NCI-H1694 treated with DMSO at 0.1 percent for 48 hours (cell line): ENCODE measurements around the gene SPIN4.
"Not testable (repeated sequence)": the region's sequence is repeated elsewhere in the genome, so short reads cannot be mapped to it uniquely, and the experiment has no call there.

ENCODE experiments used
- DNase-seq: peaks from one replicate; lab custom pipeline; 2025; lab: John Stamatoyannopoulos, UW

Gene SPIN4

DNA sequence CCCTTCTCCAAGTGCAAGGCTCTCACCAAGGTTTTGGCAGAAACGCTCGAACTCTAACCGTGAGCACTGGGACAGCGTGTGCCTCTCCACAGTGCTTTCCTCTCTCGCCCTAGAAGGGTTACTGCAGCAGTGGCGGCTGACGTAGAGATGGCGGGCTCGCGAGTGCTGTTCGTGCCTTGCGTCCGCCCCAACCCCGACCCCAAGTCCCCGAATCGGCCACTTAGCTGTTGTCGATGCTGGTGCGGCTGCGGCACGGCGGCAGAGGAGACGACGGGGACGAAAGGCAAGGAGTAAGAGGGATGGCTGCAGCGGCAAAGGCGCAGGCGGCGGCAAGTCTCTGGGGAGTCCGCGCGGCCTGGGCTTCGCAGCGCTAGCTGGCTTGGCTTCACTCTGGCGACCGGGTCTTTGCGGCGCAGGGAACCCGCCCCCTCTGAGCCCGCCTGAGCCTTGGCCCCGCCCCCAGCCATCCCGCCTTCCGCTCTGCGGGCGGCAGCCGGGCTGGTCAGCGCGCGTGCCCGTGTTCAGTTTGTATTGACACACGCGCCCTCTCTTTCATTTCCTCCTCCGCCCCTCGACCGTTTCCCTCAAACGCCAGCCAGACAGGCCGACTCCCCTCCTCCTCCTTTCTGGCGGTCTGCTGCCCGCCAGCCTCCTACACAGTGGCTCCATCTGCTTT, at the start of gene SPIN4:
TSS of gene SPIN4 (minus strand) at position 392 of the 676 bp plus-strand sequence. CDS start 513 bp downstream, outside the sequence.
- DNase-seq = peak; percentile 77

DNA sequence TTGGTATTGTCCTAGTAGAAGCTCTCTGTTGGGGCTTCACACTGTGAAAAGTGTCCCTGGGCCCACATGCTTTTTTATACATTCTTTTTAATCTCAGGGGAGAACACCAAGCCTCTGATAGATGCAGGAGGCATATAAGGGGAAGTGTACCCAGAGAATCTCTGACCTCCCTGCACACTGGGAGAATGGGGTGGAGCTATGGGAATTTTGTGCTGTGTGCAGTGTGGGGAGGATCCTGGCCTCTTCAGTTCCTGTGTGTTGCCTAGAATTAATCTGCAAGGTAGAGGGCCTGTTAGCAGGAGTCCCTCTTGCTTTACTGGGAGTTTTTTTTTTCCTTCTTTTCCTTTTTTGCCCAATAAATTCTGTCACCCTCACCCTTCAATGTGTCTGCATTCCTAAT, 49.2 kb upstream of the SPIN4 start:
- DNase-seq = no peak

DNA sequence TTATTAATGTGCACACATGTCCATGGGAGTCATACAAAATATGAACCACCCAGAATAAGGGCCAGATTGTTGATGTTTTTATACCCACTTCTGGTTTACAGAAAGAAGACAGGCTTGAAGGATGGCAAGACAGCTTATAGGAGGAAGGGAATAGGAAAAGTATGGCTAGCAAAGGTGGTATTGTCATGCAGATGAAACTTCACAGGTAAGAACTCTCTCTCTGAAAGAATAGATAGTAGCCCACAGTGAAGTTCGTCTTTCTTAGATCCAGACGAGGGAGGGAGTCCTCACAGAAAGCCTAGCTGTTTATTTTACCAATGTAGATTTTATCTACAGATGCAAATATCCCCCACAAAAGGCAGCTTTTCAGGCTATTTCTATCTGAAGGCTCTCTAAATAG, 43.7 kb upstream of the SPIN4 start:
- DNase-seq = no peak

DNA sequence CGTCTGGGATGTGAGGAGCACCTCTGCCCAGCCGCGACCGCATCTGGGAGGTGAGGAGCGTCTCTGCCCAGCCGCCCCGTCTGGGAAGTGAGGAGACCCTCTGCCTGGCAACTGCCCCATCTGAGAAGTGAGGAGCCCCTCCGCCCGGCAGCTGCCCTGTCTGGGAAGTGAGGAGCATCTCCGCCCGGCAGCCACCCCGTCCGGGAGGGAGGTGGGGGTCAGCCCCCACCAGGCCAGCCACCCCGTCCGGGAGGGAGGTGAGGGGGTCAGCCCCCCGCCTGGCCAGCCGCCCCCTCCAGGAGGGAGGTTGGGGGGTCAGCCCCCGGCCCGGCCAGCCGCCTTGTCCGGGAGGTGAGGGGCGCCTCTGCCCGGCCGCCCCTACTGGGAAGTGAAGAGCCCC, 42.0 kb upstream of the SPIN4 start:
- not testable (repeated sequence) for DNase-seq

DNA sequence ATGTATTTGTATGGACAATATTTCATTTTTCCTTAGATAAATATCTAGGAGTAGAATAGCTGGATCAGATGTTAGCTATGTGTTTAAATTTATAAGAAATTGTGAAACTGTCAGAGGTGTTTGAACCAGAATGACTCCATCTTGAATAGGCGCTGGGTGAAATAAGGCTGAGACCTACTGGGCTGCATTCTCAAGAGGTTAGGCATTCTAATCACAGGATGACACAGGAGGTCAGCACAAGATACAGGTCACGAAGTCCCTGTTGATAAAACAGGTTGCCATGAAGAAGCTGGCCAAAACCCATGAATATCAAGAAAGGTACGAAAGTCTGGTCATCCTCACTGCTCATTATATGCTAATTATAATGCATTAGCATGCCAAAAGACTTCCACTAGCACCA, 36.3 kb upstream of the SPIN4 start:
- no peak for DNase-seq

DNA sequence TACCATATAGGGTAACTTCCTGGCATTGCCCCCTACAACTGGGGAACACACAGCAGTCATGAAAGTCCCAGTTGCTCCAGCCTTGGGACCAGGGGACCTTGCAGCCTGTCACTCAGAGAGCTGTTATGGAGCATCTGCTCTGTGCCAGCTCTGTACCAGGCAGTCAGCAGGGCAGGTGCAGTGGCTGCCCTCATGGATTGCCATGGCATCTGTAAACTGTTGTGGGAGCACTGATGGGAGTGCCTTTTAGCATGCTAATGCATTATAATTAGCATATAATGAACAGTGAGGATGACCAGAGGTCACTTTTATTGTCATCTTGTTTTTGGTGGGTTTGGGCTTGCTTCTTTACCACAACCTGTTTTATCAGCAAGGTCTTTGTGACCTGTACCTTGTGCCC, 33.1 kb upstream of the SPIN4 start:
- DNase-seq = not testable (repeated sequence)

DNA sequence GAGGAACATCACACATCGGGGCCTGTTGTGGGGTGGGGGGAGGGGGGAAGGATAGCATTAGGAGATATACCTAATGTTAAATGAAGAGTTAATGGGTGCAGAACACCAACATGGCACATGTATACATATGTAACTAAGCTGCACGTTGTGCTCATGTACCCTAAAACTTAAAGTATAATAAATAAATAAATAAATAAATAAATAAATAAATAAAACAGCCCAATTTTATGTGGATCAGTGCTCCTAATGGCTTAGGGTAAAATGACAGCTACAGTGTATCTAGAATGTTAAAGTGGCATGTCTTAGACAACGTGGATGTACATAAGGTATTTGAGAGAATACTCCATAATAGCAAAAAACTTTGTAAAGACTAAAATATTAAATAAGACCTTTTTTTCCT, 21.9 kb upstream of the SPIN4 start:
- DNase-seq = not testable (repeated sequence)

DNA sequence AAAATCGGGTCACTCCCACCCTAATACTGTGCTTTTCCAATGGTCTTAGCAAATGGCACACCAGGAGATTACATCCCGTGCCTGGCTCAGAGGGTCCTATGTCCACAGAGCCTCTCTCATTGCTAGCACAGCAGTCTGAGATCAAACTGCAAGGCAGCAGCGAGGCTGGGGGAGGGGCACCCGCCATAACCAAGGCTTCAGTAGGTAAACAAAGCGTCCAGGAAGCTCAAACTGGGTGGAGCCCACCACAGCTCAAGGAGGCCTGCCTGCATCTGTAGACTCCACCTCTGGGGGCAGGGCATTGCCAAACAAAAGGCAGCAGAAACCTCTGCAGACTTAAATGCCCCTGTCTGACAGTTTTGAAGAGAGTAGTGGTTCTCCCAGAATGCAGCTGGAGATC, 16.6 kb upstream of the SPIN4 start:
- not testable (repeated sequence) for DNase-seq

DNA sequence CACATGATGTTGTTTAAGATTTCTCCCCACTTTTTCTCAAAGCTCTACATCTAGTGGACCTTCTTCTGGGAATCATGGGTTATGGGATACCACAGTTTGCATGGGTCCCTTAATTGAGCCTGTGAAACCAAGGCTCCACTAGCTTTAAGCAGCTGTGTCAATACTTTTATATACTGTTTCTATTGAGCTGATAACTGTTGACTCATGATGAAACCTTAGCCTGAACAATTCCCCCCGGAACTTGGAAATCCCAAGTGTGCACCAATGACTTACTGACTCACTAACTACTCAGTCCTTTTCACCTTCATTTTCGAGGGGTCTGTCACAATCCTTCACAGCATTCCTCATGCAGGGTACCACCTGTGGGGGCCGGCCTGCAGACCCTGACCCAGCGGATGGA, 12.7 kb upstream of the SPIN4 start:
- no peak for DNase-seq

DNA sequence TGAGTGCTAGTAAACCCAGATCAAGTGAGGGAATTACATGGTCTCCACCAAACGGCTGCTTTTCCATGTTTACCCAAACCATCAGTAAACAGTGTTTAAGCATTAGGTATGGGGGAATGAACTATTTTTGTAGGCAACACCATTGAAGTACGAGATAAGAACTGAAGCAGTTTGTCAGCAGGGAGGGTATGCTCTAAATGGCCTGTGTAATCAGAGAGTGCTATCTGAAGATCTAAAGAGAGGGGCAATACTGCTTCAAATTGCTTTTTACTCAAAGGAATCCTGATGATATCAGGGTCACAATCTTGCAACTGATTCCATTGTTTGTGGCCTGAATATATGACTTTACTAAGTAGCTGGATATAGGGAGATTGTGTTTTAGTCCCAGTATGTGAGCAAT, 10.4 kb upstream of the SPIN4 start:
- DNase-seq = no peak

DNA sequence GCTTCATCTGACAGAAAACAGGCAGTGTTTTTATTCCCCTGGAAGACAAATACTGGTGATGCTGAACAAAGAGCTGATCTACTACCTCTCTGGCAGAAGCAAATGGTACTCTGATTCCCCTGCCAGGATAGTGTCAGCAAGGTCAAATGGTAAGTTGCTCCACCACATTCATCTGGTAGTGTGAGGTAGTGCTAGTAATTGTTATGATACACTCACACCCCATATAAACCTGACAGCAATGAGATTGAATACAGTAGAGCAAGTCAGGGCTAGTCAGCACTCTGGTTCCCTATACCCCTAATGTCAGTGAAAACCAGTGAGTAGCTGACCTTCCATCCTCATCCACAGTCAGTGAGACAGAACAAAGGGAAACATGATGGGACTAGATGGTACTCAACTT, 3.4 kb upstream of the SPIN4 start:
- DNase-seq = no peak

DNA sequence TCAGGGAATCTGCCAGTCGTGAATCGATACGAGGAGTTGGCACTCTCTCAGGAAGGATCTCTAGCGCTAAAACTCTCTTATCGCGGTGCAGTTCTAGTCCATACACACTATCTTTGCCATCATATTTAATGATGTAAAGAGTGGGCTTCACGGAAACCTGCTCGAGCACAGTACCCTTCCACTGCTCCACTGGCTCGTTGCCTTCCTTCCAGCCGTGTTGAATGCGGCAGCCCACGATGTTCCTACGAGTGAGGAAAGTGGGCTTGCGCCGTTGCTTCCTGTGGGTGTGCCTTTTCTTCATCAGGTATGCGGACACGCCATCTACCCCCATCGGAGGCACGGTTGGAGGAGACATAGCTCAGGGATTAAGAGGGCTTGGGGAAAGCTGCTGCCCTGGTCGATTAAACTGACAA, 661 bp downstream of the SPIN4 start:
- no peak for DNase-seq

DNA sequence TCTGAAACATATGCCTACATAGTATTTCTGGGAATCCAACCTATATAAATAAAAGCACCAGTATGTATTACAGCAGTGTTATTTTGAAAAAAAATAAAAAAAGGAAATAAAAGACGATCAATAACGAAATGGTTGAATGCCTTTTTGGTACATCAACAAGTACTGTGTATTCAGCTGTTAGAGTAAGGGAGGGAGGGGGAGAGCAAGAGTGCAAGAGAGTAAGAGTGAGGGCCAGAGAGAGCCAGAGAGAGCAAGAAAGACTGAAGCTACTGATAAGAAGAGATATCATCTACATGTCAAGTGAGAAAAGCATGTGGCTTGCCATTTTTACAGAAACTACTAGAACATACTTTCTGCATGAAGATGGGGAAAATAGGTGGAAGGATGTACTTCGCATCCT, 1.8 kb downstream of the SPIN4 start:
- DNase-seq = no peak

DNA sequence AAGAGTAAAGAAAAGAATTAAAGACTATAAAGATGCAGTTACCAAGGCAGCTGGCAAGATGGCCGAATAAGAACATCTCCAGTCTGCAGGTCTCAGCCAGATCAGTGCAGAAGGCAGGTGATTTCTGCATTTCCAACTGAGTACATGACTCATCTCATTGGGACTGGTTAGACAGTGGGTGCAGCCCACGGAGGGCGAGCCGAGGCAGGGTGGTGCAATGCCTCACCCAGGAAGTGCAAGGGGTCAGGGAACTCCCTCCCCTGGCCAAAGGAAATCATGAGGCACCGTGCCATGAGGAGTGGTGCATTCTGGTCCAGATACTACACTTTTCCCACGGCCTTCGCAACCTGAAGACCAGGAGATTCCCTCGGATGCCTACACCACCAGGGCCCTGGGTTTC, 20.5 kb downstream of the SPIN4 start:
- no peak for DNase-seq

DNA sequence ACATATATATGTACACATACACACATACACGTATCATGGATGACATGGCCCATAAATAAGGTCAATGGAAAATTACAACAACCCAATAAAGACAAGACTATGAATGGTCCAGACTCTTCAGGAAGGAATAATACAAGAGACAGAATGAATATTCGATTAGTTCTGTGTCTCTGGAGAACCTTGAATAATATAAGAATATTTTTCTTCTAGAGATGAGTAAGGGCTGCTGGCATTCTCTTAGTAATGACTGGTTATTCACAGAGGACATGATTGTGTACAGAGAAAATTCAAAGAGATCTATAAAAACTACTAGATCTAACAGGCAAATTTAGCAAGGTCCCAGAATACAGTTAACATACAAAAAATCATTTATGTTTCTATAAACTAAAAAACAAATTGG, 23.3 kb downstream of the SPIN4 start:
- no peak for DNase-seq

DNA sequence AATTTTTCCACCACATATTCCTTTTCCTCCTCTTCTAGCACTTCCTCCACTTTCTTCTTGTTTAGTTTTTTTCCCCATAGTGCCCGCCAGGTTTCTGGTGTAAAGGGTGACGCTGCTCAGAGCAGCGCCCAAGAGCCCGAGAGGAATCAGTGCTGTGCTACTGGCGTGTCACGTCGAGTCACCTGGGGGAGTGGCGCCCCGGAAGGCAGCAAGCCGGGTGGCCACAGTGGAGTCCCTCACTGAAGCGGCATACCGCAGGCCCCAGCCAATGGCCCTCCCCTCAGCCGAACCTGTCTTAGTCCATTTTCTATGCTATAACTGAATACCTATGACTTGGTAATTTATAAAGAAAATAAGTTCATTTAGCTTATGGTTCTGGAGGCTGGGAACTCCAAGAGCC, 51.5 kb downstream of the SPIN4 start:
- no peak for DNase-seq
